ENCODE results near the gene LSM2. TPM values are rescaled to one million over a fixed set of nuclear protein-coding genes. Genes with fewer than 3 reads are reported as not detected.

LSM2 gene
- total and polyA plus RNA-seq, 9 of the 15 experiments (the other 6 are each of a cell fraction or from before 2014, with no cell fraction given) = 154 to 407 (median 223) TPM

DNA sequence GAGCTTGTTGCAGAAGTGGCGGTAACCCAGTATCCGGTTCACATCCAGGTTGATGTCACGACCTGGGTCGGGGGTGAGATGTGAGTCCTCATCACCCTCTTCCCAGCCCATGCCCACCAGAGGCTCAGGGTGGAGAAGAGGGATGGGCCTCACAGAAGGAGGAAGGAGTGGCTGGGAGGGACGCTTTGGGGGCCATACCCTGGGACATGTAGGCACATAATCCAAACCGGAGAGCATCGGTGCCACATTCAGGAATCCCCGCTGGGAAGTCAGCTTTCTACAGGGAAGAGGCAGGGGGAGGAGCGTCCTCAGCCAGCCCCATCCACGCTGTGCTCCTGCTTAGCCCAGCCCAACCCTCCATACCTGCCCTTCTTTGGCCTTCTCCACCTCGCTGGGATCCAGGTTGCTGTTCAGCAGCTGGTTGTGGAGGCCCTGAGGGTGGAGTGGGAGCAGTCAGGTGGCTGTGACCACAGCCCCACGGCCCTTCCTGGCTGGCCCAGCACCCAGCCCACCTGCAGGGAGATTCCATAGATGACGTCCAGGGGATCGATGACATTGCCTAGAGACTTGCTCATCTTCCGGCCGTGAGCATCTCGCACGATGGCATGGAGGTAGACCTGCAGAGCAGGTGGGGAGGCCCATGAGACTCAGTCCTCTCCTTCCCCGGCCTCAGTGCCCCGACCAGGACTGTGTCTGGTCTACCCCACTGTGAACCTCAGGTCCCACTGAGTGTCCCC is 26.1 kb downstream of the LSM2 start:
- intact Hi-C loops (cut with micrococcal nuclease) (no loop called here), in situ Hi-C loops (cut with MboI) (no loop called here)
- WGBS (ENCODE audit: insufficient coverage, low coverage, missing lambda C conversion rate) = 85% methylated on average over 20 of the region's 20 CpGs
- Histone ChIP-seq H2AFZ (ENCODE audit: low read depth, low read length) (no peak overlapping the region), H4K20me1 (replicated peaks; ENCODE audit: control insufficient read depth, insufficient read depth, low read length) (no peaks in the 10 kb centered on the region), H3K79me2 (ENCODE audit: control insufficient read depth, insufficient read depth, low read length) (no peaks in the 10 kb centered on the region), H3K4me3 (no peak overlapping the region), H3K4me2 (ENCODE audit: insufficient read depth, low read length) (no peak overlapping the region), H3K27ac (ENCODE audit: extremely low read depth, low read depth, low read length) (no peak overlapping the region), H3K9ac (ENCODE audit: insufficient read depth in 1 of 2, low read depth in 2 of 2, low read length in 2 of 2) (peak overlapping the region in 1 of 2 experiments; percentile 26; a peak in 2 of 4 replicates), H3K4me1 (replicated peaks in 1 of 2; ENCODE audit: control insufficient read depth in 2 of 2, insufficient read depth in 2 of 2, low read length in 2 of 2) (peaks cover 28 to 66% of the 10 kb centered on the region in 2 experiments), H3K9me1 (ENCODE audit: control insufficient read depth, insufficient read depth, low read length) (peaks cover 6% of the 10 kb centered on the region), H3K9me3 (replicated peaks; ENCODE audit: control insufficient read depth, insufficient read depth, low read depth, low read length) (no peaks in the 10 kb centered on the region), H3K27me3 (ENCODE audit: control insufficient read depth in 2 of 2, insufficient read depth in 2 of 2, low read length in 2 of 2) (no peaks in the 10 kb centered on the region), H3K36me3 (ENCODE audit: control insufficient read depth, insufficient read depth, low read length) (peaks cover 83% of the 10 kb centered on the region; the same call in 2 of the 3 replicates)
- no peak for ATAC-seq
- TF ChIP-seq, protein P1, sequence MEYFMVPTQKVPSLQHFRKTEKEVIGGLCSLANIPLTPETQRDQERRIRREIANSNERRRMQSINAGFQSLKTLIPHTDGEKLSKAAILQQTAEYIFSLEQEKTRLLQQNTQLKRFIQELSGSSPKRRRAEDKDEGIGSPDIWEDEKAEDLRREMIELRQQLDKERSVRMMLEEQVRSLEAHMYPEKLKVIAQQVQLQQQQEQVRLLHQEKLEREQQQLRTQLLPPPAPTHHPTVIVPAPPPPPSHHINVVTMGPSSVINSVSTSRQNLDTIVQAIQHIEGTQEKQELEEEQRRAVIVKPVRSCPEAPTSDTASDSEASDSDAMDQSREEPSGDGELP (CRISPR knock-in tag; IDR thresholded peaks at IDR 0.05; ENCODE audit: borderline replicate concordance) = peak; percentile 41; the same call in 1 of the 2 replicates
- peak; percentile 52; the same call in 1 of the 2 replicates for TF ChIP-seq POLR2A (conservative IDR thresholded peaks at IDR 0.05)
- TF ChIP-seq POLR2B (IDR thresholded peaks at IDR 0.05; ENCODE audit: low read depth, partially characterized antibody) = peak; percentile 4
- TF ChIP-seq HMGXB4 (CRISPR knock-in tag; IDR thresholded peaks at IDR 0.05) = 0 out of 2 replicates have a peak, but pooled peaks have one; percentile 25
- TF ChIP-seq POLR2G (IDR thresholded peaks at IDR 0.05; ENCODE audit: low read depth, low read length) = peak; percentile 44; the same call in 1 of the 2 replicates
- no peak for TF ChIP-seq ZNF174 (CRISPR knock-in tag; IDR thresholded peaks at IDR 0.05)
- peak; percentile 52; the same call in 1 of the 2 replicates for TF ChIP-seq RBFOX2 (IDR thresholded peaks at IDR 0.05; ENCODE audit: low read depth, low read length)
- TF ChIP-seq MCM3 (IDR thresholded peaks at IDR 0.05) = no peak
- no TSS peak for BruUV-seq (replicated peaks)
- no peak for DNase-seq (ENCODE audit: extremely low read depth in 1 of 4, low spot score in 3 of 4)
- no peak for FAIRE-seq
- ChIA-PET CTCF (ENCODE audit: low intra/inter-chr PET ratio) (no interaction called here), POLR2A (interaction anchor here (0.6 to 5.5 kb wide), 10 partner anchors 9 to 56 kb away, joined by 3 to 47 read pairs (median 4); partner anchors contain the start of genes HSPA1B, LSM2 and VARS1)
